HG03039 (cell line): ENCODE results near the gene INTS6.
A peak's percentile ranks its signal among the peaks of the same experiment; 100 is the strongest.

Experiments used
- ATAC-seq: cut with Tn5 transposase; IDR thresholded peaks from one replicate; pipeline ENCODE4 v1.9.1; 2021; ENCODE audit warnings: mild to moderate bottlenecking, moderate library complexity; ENCODE audit not compliant: unreplicated experiment

Gene INTS6

DNA sequence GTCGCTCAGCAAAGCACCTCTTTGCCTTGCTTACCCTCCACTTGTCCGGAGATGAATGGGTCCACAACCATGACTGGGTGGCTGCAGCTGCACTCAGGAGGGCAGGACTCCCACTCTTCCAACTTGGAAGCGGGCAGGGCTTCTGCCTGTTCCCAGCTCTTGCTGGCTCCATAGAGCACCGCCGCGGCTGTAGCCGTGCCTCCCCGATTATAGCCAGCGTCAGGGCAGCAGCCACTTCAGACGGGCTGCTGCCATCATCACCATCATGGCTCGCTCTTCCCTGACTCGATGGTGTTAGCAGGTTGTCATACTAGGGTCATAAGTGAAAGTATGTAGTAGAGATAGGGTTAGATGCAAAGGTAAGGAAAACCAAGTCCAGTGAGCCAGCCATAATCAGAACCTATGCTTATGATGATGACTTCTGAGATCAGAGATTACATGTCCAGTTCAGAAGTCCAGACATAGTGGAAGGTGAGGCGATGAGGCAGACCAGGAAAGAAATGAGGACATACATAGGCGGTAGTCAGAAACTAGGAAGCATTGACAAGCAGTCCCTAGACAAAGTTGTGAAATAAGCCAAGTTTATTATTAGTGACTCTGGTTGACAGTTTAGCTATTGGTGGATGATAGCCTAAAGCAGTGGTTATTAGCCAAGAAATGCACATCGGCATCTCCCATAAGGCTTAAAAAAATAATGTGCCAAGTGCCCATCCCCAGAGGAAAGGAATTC, 4.4 kb upstream of the INTS6 start:
- ATAC-seq: no peak

- no peak for ATAC-seq
Measured at GRCh38 chr13:51456510-51456909, 3.7 kb upstream of the INTS6 start.

DNA sequence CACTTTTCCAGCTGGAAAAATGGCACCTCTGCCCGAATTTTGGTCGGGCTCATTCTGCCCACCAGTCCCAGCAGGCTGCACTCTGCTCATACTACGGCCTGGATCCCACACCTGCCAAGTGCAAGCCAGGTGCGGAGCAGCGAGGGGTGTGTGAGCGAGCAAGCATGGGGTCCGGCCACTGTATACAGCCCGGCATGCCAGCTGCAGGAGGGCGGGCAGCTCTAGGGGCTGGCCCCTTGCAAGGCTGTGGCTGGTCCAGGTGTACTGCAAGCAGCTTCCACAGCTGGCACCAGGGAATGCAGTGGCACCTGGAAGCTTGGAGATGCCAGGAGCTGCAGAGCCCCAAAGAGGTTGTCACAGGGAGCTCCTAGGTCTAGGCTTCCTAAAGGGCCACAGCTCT, 2.7 kb upstream of the INTS6 start:
- ATAC-seq: no peak

DNA sequence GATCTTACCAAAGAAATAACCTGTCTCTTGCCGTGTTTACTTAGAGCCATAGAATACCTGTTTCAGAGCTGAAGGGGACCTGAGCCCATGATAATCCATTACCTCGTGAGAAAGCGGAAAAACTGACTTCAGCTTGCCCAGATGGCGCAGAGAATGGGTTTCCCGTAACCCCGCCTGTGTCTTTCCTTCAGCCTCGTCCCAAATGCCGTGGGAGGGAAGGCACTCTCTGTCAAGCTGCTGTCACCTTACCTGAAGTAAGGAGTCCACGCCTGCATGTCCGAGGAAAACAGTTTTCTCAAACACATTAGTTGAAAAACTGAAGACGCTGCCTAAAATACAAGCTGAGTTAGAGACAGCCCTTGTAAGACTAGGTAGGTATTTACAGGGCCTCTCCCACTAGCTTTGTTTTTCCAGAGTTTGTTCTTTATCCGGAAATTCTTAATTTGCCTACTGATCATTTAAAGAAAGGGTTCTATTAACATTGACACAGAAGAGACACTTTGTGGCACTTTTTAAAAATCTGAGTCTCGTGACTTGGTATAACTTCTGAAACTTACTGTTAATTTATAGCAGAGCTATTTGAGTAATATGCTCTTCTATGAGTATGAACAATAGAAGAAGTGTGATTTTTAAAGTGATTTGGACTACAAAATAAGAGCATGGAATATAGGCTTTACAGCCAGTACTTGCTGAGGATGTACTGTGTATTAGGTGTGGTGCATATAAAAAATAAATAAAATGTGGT, 1.3 kb upstream of the INTS6 start:
- no peak for ATAC-seq

- peak; percentile 34 for ATAC-seq
Measured at GRCh38 chr13:51453207-51453958, 547 bp upstream of the INTS6 start.

DNA sequence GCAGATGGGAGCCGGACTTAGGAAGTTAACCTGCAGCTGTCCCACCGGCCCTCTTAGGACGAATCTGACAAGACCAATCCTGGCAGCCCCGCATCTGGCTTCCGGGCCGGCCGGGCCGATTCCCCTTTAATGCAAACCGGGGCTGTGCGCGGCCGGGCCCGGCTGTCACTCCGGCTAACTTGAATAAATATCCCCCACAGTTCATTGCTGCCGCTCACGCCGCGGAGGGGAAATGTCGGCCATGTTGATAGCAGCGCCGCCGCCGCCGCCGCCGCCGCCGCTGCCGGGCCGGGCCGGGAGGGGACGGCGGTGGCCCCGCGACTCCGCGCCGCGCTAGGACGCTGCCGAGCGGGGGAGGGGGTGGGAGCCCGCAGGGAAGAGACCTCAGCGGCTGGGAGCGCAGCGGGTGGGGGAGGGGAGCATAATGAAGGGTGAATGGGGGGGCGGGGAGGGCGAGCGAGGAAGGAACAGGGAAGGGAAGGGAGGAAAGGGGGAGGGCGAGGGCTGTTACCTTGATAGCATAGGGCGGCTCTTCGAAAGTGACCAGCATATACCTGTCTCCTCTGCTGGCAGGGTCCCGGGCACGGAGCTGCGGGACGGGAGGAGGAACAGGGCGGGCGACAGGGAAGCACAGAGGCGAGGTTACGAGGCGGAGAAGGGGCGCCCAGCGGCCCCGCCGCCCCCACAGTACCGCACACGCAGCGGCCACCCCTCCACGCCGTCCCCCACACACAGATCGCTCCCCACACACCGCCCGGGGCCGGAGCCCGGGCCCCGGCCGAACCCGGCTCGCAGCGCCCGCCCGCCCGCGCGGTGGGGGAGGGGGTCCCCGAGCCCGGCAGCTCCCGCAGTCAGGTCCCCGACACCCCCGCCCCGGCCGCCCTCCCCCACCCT, 1.1 kb downstream of the INTS6 start:
- peak; percentile 17 for ATAC-seq

- ATAC-seq: no peak
Measured at GRCh38 chr13:51451134-51451466, 1.7 kb downstream of the INTS6 start.

GRCh38 chr13:51449018-51449417, 3.8 kb downstream of the INTS6 start:
- ATAC-seq: no peak

DNA sequence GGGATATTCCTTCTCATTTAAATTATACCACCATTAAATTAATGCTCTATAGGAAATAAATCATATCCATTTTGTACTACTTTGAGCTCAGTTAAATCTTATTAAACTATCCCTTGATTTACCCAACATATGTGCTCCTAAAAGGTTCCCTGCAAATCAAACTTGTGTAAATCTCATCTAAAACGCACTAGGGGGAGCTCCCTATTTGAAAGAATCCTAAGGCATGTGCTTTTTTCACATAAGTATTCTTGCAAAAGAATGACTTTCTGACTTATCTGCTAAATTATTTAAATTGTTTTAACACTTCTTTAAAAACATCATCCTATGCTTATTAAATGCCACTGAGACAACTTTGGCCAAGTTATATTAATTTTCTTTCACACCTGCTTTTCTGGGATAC, 7.9 kb downstream of the INTS6 start:
- ATAC-seq: no peak

DNA sequence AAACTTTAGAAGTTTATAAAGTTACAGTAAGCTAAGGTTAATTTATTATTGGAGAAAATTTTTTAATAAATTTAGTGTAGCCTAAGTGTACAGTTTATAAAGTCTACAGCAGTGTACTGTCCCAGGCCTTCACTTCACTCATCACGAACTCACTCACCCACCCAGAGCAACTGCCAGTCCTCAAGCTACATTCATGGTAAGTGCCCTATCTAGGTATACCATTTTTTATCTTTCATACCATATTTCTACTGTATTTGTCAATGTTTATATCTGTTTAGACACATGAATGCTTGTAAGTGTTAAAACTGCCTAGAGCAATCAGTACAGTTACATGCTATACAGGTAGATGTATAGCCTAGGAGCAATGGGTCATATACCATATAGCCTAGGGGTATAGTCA, 12.5 kb downstream of the INTS6 start:
- no peak for ATAC-seq

DNA sequence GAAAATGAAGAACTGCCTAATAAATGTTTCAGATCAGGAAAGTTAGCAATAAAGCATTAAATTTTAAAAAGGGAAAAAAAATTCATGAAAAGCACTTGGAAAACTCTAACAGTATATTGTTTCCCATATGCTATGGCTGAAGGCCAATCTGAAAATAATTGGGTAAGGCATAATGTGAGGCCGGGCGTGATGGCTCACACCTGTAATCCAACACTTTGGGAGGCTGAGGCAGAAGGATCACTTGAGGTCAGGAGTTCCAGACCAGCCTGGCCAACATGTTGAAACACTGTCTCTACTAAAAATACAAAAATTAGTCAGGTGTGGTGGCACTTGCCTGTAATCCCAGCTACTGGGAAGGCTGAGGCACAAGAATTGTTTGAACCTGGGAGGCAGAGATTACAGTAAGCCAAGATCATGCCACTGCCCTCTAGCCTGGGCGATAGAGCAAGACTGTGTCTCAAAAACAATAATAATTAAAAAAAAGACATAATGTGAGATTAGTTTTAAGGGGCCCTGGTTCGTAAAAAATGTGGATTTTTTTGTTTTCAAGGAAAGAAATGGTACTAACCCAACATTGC, 15.2 kb downstream of the INTS6 start:
- ATAC-seq: no peak

- ATAC-seq: no peak
Measured at GRCh38 chr13:51435002-51435578, 17.7 kb downstream of the INTS6 start.

DNA sequence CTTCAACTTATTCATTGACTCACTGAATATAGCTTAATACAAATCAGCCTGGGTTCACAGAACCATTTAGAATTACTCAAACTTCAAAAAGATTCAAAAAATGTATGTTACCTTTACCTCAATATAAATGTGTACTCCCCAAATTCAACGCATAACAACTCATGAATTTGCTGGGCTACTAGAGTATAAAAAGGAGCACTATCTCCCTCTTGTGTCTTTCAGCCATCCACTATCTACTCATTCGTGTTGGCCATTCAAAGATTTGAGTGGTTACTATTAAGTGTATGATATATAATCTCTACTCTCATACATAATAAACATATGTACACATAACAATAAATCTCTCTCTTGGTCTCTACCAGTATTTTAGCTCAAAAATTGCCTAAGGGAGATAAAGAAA, 20.3 kb downstream of the INTS6 start:
- no peak for ATAC-seq

- no peak for ATAC-seq
Measured at GRCh38 chr13:51426982-51427381, 25.9 kb downstream of the INTS6 start.

- ATAC-seq: no peak
Measured at GRCh38 chr13:51425410-51426042, 27.3 kb downstream of the INTS6 start.

- ATAC-seq: no peak
Measured at GRCh38 chr13:51423766-51424165, 29.1 kb downstream of the INTS6 start.

DNA sequence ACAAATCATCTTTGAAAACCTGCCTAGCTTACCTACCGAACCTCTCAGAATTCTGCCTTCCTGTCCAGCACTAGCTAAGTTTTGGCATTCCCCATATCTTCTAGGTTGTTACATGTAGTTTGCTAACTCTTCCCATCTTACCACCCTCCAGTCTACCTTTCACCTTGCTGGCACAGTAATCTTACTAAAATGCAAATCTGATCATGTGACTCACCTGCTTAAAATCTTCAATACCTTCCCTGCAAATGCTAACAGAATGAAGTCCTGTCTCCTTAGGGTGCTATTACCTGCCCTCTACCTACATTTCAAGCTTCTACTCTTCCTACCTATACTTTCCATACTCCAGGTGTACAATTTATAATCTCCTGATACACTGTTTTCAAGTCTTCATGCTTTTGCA, 30.4 kb downstream of the INTS6 start:
- ATAC-seq: no peak

GRCh38 chr13:51420681-51421490, 31.9 kb downstream of the INTS6 start:
- no peak for ATAC-seq
